PC-3 (cell line): ENCODE results near the gene SELENOF.

Experiments
- EZH2 ChIP-seq: fragments of 300-600 bp; sonication (generic); IDR thresholded peaks from one replicate; pipeline ENCODE4 v1.6.1; 2017; ENCODE audit warnings: antibody characterized with exemption, mild to moderate bottlenecking, low read length; ENCODE audit not compliant: unreplicated experiment
- EZH2phosphoT487 ChIP-seq: fragments of 300-600 bp; sonication (generic); IDR thresholded peaks from 2 replicates; pipeline ENCODE4 v1.6.1; 2018; ENCODE audit warnings: mild to moderate bottlenecking, antibody characterized with exemption, low read length, borderline replicate concordance
- TF ChIP-seq, protein P1 (sequence below): fragments of 300-600 bp; sonication (generic); conservative IDR thresholded peaks from 2 replicates; pipeline ENCODE4 v1.5.1; 2017; ENCODE audit warnings: antibody characterized with exemption, low read depth, mild to moderate bottlenecking, low read length

DNA sequence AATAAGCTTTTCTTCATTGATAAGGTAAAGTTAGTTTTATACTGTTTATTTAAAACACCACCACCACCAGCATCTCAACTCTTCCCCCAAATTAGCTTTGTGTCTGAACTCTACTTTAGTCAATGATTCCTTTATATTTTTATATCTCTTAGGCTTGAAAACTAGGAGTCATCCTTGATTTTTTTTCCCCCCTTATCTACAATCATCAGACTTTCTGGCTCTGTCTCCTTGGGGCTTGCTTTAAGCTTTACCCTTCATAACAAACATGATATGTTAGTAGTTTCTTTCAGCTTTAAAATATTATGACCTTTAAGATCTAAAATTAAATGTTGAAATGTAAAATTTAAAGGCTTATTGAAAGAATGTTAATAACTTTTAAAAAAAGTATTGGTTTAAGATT is 28.8 kb upstream of the SELENOF start:
- TF ChIP-seq, protein P1, sequence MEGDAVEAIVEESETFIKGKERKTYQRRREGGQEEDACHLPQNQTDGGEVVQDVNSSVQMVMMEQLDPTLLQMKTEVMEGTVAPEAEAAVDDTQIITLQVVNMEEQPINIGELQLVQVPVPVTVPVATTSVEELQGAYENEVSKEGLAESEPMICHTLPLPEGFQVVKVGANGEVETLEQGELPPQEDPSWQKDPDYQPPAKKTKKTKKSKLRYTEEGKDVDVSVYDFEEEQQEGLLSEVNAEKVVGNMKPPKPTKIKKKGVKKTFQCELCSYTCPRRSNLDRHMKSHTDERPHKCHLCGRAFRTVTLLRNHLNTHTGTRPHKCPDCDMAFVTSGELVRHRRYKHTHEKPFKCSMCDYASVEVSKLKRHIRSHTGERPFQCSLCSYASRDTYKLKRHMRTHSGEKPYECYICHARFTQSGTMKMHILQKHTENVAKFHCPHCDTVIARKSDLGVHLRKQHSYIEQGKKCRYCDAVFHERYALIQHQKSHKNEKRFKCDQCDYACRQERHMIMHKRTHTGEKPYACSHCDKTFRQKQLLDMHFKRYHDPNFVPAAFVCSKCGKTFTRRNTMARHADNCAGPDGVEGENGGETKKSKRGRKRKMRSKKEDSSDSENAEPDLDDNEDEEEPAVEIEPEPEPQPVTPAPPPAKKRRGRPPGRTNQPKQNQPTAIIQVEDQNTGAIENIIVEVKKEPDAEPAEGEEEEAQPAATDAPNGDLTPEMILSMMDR: no peak
- TF ChIP-seq EZH2phosphoT487 (no peak), EZH2 (no peak)
